Left hindlimb (tissue), 1 donor: Measurements from ENCODE around the gene EFNA5.

Experiments
- DNase-seq: peaks from one replicate; pipeline ENCODE4 v3.0.0-alpha.2; 2018

The EFNA5 gene

DNA sequence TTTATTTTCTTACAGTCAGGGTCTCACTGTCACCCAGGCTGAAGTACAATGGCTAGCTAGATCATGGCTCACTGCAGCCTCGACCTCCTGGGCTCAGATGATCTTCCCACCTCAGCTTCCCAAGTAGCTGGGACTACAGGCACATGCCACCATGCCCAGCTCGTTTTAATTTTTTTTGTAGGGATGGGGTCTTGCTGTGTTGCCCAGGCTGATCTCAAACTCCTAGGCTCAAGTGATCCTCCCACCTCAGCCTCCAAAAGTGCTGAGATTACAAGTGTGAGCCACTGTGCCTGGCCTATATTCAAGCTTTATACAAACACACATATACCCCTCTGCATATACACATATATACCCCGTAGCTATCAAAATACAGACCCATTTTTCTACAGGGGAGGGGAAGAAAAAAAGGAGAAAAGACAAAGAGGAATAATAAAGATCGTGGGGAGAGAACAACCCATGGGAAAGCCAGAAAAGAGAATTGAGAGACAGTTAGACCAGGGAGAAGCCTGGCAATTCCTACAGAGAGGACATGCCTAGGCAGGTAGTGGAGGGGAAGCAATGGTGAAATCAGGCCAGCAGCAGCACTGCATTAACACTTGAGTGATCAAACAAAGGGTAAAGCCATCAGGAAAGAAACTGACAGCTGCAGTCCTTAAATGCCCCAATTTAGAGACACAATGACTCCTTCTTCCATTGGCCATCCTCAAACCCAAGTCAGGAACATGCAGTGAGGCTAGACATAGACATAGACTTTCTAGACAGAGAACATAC is 102.7 kb downstream of the EFNA5 start:
- DNase-seq = no peak

DNA sequence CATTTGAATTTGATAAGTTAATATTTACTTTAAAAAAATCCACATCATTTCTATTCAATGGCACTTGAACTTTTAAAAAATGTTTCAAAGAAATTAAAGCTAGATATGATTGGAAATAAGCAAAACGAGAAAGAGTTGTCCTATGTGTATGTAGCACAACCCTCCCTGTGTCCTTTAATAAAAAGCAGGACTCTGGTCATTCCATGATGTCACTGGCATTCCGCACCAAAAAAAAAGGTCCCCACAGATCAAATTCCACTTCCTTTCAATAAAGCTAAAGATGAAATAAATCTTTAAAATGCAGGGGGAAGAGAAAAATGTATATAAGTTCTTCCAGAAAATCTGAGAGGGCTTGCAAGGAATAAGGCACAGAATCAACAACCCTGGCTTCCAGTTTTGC is 103.8 kb downstream of the EFNA5 start:
- no peak for DNase-seq

- DNase-seq = no peak
Measured at GRCh38 chr5:107565791-107566767, 104.7 kb downstream of the EFNA5 start.

- DNase-seq = no peak
Measured at GRCh38 chr5:107564931-107565372, 105.8 kb downstream of the EFNA5 start.

- DNase-seq = no peak
Measured at GRCh38 chr5:107563959-107564544, 106.7 kb downstream of the EFNA5 start.

- DNase-seq = no peak
Measured at GRCh38 chr5:107560377-107560776, 110.4 kb downstream of the EFNA5 start.

DNA sequence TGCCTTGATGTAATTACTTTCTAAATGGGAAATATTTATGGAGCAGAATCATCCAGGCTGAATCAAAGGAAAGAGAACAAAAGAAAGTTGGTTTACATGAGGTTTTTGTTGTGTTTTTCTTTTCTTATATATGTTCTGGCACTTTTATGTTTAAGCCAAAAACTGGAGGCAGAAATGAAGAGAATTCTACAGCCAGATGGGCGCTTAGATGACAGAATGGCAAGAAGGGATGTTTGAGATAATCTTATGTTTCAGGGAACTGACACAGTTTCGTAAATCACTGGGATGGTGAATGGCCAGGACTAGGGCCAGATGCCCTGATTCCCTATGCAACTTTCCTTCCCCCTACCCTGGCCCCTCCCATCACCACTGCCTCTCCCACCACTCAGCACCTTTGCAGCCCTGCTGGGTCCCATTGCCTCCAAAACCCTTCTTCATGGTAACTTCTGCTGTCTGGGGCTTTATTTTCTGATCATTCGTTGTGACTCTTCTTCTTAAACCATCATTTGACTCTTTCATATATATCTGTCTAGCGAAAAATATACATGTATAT is 111.8 kb downstream of the EFNA5 start:
- no peak for DNase-seq

DNA sequence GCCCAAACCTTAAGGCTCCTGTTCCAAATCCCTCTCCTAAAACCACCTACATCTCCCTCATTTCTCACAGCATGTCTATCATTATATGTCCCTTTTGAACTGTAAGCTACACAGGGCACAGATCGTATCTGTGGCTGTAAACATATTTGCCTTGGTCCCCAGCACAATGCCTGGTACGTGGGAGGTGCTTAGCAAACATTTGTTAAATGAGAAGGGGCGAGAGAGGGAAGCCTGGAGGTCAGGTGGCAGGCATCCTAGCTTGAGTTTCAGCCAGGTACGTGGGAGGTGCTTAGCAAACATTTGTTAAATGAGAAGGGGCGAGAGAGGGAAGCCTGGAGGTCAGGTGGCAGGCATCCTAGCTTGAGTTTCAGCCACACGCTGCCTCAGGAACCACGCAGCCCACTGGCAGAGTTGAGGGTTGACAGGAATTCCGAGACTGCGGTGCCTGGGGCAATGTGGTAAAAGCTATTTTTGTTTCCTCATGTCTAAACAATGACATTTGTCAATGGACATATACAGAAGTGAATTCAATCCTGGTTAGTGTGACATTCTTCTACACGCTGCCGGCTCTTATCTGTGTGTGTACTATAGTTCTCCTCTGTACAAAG is 113.6 kb downstream of the EFNA5 start:
- peak; percentile 42 for DNase-seq

GRCh38 chr5:107556575-107556974 is 114.2 kb downstream of the EFNA5 start:
- no peak for DNase-seq

DNA sequence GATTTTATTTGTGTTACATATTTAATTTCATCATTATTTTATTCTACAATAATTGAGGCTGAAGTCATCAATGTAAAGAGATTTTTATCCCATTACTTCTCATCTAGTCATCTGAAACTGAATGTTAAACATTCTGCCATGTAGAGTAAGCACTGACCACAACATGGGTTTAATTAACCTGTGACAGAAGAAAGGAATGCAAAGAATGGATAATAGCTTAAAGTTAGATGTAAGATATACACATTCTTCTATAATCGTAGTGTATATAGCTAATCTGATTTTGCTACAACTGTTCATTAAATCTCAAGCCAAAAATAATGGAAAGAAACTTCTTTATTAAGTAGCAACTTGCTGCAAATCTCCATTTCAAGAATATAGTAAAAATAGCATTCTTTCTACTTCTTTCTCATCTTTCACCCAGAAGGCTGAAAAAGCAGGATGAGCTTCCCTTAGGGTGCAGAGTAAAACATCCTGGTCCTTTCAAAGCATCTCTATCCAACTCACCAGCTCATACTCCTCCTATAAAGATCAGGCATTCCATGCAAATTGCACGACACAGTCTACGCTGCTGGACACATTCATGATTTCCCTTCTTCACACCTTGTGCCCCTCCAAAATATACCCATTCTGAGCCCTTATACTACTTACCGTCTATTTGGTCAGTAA is 115.2 kb downstream of the EFNA5 start:
- DNase-seq = no peak

- no peak for DNase-seq
Measured at GRCh38 chr5:107554776-107555424, 115.8 kb downstream of the EFNA5 start.

- no peak for DNase-seq
Measured at GRCh38 chr5:107553117-107553555, 117.6 kb downstream of the EFNA5 start.

- DNase-seq = no peak
Measured at GRCh38 chr5:107551088-107551487, 119.6 kb downstream of the EFNA5 start.

GRCh38 chr5:107549567-107549966 is 121.2 kb downstream of the EFNA5 start:
- no peak for DNase-seq

- DNase-seq = no peak
Measured at GRCh38 chr5:107548477-107548876, 122.3 kb downstream of the EFNA5 start.

DNA sequence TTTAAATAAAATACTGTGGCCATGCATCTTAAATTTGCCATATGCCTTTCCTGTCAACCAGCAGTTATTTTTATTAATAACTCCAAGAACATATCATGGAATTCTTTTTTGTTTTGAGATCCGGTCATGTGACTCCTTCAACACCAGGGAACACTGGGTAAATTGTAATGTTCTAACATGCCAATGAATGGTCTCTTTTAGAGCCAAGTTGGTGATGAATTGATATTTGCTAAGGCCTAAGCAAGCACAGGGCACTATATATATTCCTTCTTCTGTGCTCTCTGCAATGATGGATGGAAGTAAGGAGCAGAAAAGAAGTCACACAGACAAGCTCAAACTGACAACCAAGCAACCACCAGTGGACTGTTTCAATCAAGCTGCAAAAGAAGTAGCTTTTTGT is 124.0 kb downstream of the EFNA5 start:
- DNase-seq = no peak

GRCh38 chr5:107545486-107545885 is 125.3 kb downstream of the EFNA5 start:
- DNase-seq = no peak

DNA sequence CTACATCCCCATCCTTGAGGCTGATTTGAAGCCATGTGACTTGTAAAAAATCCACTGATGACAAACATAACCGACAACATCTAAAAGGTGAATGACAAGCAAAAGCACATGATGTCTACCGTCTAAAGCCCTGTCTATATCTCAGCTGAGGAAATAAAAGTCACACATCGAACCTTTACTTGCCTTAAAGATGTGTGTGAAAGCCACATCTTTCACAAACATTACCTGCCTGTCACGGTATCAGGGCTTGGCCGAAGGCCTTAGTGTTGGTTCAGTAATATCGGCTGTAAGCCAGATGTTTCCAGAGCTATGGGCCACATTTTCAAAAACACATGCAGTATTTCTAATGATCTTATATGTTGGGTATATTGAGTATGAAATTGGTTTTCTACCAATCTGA is 125.8 kb downstream of the EFNA5 start:
- DNase-seq = no peak

- DNase-seq = no peak
Measured at GRCh38 chr5:107544476-107544875, 126.3 kb downstream of the EFNA5 start.

- no peak for DNase-seq
Measured at GRCh38 chr5:107543868-107544267, 126.9 kb downstream of the EFNA5 start.

GRCh38 chr5:107542831-107543231 is 127.9 kb downstream of the EFNA5 start:
- no peak for DNase-seq
